Tibial artery (tissue), 4 donors: ENCODE measurements around the gene PKNOX2.
A peak's percentile ranks its signal among the peaks of the same experiment; 100 is the strongest.

Experiments used
- DNase-seq, 2 donors: peaks; one replicate each; pipeline ENCODE4 v3.0.0-alpha.2; 2019
- H3K27ac ChIP-seq, 2 donors: fragments of 200-600 bp; sonication (generic) in 1 of 2; 1 replicate in 1 of 2; 2 replicates in 1 of 2; pipeline ENCODE4 v1.5.1; 2018 to 2019; ENCODE audit warnings: mild to moderate bottlenecking in 1 of 2
- H3K27me3 ChIP-seq, 2 donors: fragments of 200-600 bp; sonication (generic) in 1 of 2; one replicate each; pipeline versions ENCODE4 v1.5.1 to v1.6.0; 2016 to 2019
- H3K36me3 ChIP-seq, 3 donors: fragments of 200-600 bp; sonication (generic) in 2 of 3; one replicate each; pipeline ENCODE4 v1.5.1; 2016 to 2019; ENCODE audit warnings: mild to moderate bottlenecking in 2 of 3
- H3K4me1 ChIP-seq, 4 donors: fragments of 200-600 bp; sonication (generic) in 2 of 4; 1 replicate in 3 of 4; 2 replicates in 1 of 4; pipeline ENCODE4 v1.5.1; 2016 to 2019
- H3K4me3 ChIP-seq, 2 donors: fragments of 200-600 bp; sonication (generic) in 1 of 2; 1 replicate in 1 of 2; 2 replicates in 1 of 2; pipeline ENCODE4 v1.5.1; 2018 to 2019; ENCODE audit warnings: mild to moderate bottlenecking in 2 of 2
- H3K9me3 ChIP-seq, 3 donors: fragments of 200-600 bp; sonication (generic) in 1 of 3; one replicate each; pipeline ENCODE4 v1.5.1; 2016 to 2019
- CTCF ChIP-seq, 2 experiments: fragments of 200-600 bp in 1 of 2; fragments of 450-650 bp in 1 of 2; IDR thresholded peaks; one replicate each; pipeline ENCODE4 v1.5.1; 2017 to 2019; ENCODE audit warnings: antibody characterized with exemption in 2 of 2, mild to moderate bottlenecking in 1 of 2, moderate library complexity in 1 of 2
- intact Hi-C: fragments of 100-400 bp; cut with DNase I; formaldehyde crosslinking; loops from one replicate; pipeline ENCODE4 v1.15.0; 2023; ENCODE audit warnings: low total_unique reads

PKNOX2 gene

GRCh38 chr11:125262194-125262829 lies 97.8 kb downstream of the PKNOX2 start:
- no peak for DNase-seq
- Histone ChIP-seq H3K27me3 (no peaks in the 10 kb centered on the region), H3K4me3 (no peak overlapping the region), H3K27ac (no peak overlapping the region), H3K9me3 (no peaks in the 10 kb centered on the region), H3K36me3 (no peaks in the 10 kb centered on the region), H3K4me1 (peaks cover 0 to 29% (median 16%) of the 10 kb centered on the region in 4 donors)
- intact Hi-C loops = no loop called here
- no peak for TF ChIP-seq CTCF (IDR thresholded peaks at IDR 0.05)

- intact Hi-C loops = no loop called here
- Histone ChIP-seq H3K27me3 (no peaks in the 10 kb centered on the region), H3K4me3 (no peak overlapping the region), H3K9me3 (no peaks in the 10 kb centered on the region), H3K27ac (peak overlapping the region in 1 of 2 donors; percentile 42), H3K36me3 (no peaks in the 10 kb centered on the region), H3K4me1 (peaks cover 0 to 29% (median 16%) of the 10 kb centered on the region in 4 donors)
- no peak for DNase-seq
- TF ChIP-seq CTCF (IDR thresholded peaks at IDR 0.05) = no peak
Measured at GRCh38 chr11:125262830-125263218, 98.3 kb downstream of the PKNOX2 start.

- TF ChIP-seq CTCF (IDR thresholded peaks at IDR 0.05) = no peak
- DNase-seq = peak; percentile 28 to 71
- Histone ChIP-seq H3K9me3 (no peaks in the 10 kb centered on the region), H3K36me3 (no peaks in the 10 kb centered on the region), H3K27me3 (no peaks in the 10 kb centered on the region), H3K4me1 (peaks cover 0 to 29% (median 16%) of the 10 kb centered on the region in 4 donors), H3K27ac (peak overlapping the region in 1 of 2 donors; percentile 42), H3K4me3 (peak overlapping the region; percentile 20 to 21)
- intact Hi-C loops = no loop called here
Measured at GRCh38 chr11:125263268-125263790, 98.8 kb downstream of the PKNOX2 start.

- TF ChIP-seq CTCF (IDR thresholded peaks at IDR 0.05) = no peak
- H3K27ac ChIP-seq = no peak overlapping the region
- intact Hi-C loops = no loop called here
- H3K4me1 ChIP-seq = peaks cover 0 to 24% (median 16%) of the 10 kb centered on the region in 4 donors
- H3K9me3 ChIP-seq = no peaks in the 10 kb centered on the region
- H3K36me3 ChIP-seq = no peaks in the 10 kb centered on the region
- no peak for DNase-seq
- H3K27me3 ChIP-seq = no peaks in the 10 kb centered on the region
- no peak overlapping the region for H3K4me3 ChIP-seq
Measured at GRCh38 chr11:125264100-125265022, 99.8 kb downstream of the PKNOX2 start.

GRCh38 chr11:125267548-125267947 lies 103.0 kb downstream of the PKNOX2 start:
- no peak for DNase-seq
- TF ChIP-seq CTCF (IDR thresholded peaks at IDR 0.05) = no peak
- Histone ChIP-seq H3K27me3 (no peaks in the 10 kb centered on the region), H3K27ac (no peak overlapping the region), H3K9me3 (no peaks in the 10 kb centered on the region), H3K36me3 (no peaks in the 10 kb centered on the region), H3K4me1 (peaks cover 0 to 21% (median 13%) of the 10 kb centered on the region in 4 donors), H3K4me3 (no peak overlapping the region)
- intact Hi-C loops = no loop called here
